ENCODE measurements around the gene SLC16A9. TPM values are rescaled to one million over a fixed set of nuclear protein-coding genes. Genes with fewer than 3 reads are reported as not detected.
"Not testable (repeated sequence)": the region's sequence is repeated elsewhere in the genome, so short reads cannot be mapped to it uniquely, and the experiment has no call there.

The SLC16A9 gene
- total RNA-seq, 4 donors from 2014 or later = 0.33 to 0.86 (median 0.45) TPM; not detected in 1

- peaks cover 0 to 4% (median 0%) of the 10 kb centered on the region in 4 donors for H3K9me3 ChIP-seq
- intact Hi-C loops (cut with DNase I) = no loop called here
These were observed 39.4 kb downstream of the SLC16A9 start for GRCh38 chr10:59670269-59670668.

GRCh38 chr10:59668096-59668495 lies 41.6 kb downstream of the SLC16A9 start:
- Histone ChIP-seq H3K27me3 (no peaks in the 10 kb centered on the region), H3K36me3 (no peaks in the 10 kb centered on the region), H3K4me1 (no peaks in the 10 kb centered on the region), H3K9me3 (peaks cover 0 to 4% (median 0%) of the 10 kb centered on the region in 4 donors), H3K27ac (replicated peaks in 1 of 4) (no peak overlapping the region), H3K4me3 (no peak overlapping the region)
- intact Hi-C loops (cut with DNase I) = no loop called here
- DNase-seq (ENCODE audit: extremely low spot score) = no peak
- TF ChIP-seq CTCF (IDR thresholded peaks at IDR 0.05) (no peak), POLR2AphosphoS5 (IDR thresholded peaks at IDR 0.05) (no peak), EP300 (IDR thresholded peaks at IDR 0.05) (no peak), POLR2A (IDR thresholded peaks at IDR 0.05; ENCODE audit: low read depth) (no peak)
- 69% methylated on average over 4 of the region's 4 CpGs for WGBS

More at GRCh38 chr10:59670269-59670668, 39.4 kb downstream of the SLC16A9 start:
- 86% methylated on average over 1 of the region's 1 CpG for WGBS
- Histone ChIP-seq H3K27ac (replicated peaks in 1 of 4) (no peak overlapping the region), H3K4me3 (no peak overlapping the region), H3K27me3 (no peaks in the 10 kb centered on the region), H3K36me3 (no peaks in the 10 kb centered on the region), H3K4me1 (no peaks in the 10 kb centered on the region)
- TF ChIP-seq POLR2A (IDR thresholded peaks at IDR 0.05; ENCODE audit: low read depth) = no peak
- TF ChIP-seq EP300 (IDR thresholded peaks at IDR 0.05) = no peak
- TF ChIP-seq CTCF (IDR thresholded peaks at IDR 0.05) = no peak
- no peak for TF ChIP-seq POLR2AphosphoS5 (IDR thresholded peaks at IDR 0.05)
- no peak for DNase-seq (ENCODE audit: extremely low spot score)

GRCh38 chr10:59666310-59666709 lies 43.3 kb downstream of the SLC16A9 start:
- TF ChIP-seq EP300 (IDR thresholded peaks at IDR 0.05) (no peak), CTCF (IDR thresholded peaks at IDR 0.05) (no peak), POLR2A (IDR thresholded peaks at IDR 0.05; ENCODE audit: low read depth) (no peak)
- H3K9me3 ChIP-seq = peaks cover 0 to 4% (median 0%) of the 10 kb centered on the region in 4 donors
- no peak for DNase-seq (ENCODE audit: extremely low spot score)
- H3K4me3 ChIP-seq = no peak overlapping the region
- no peaks in the 10 kb centered on the region for H3K27me3 ChIP-seq
- no peaks in the 10 kb centered on the region for H3K36me3 ChIP-seq
- no peak overlapping the region for H3K27ac ChIP-seq (replicated peaks in 1 of 4)
- H3K4me1 ChIP-seq = no peaks in the 10 kb centered on the region
- intact Hi-C loops (cut with DNase I) = no loop called here

- H3K4me1 ChIP-seq; DNase-seq (ENCODE audit: extremely low spot score); H3K9me3 ChIP-seq; H3K27me3 ChIP-seq; H3K27ac ChIP-seq (replicated peaks in 1 of 4); H3K36me3 ChIP-seq; H3K4me3 ChIP-seq; intact Hi-C loops (cut with DNase I): not testable (repeated sequence)
- 92% methylated on average over 7 of the region's 7 CpGs for WGBS
These were observed 46.4 kb downstream of the SLC16A9 start for GRCh38 chr10:59663213-59663612.

GRCh38 chr10:59657724-59658123 lies 51.9 kb downstream of the SLC16A9 start:
- 100% methylated on average over 1 of the region's 1 CpG for WGBS
- DNase-seq (ENCODE audit: extremely low spot score) = no peak
- no peaks in the 10 kb centered on the region for H3K27me3 ChIP-seq
- H3K27ac ChIP-seq (replicated peaks in 1 of 4) = no peak overlapping the region
- no peaks in the 10 kb centered on the region for H3K36me3 ChIP-seq
- no peak overlapping the region for H3K4me3 ChIP-seq
- intact Hi-C loops (cut with DNase I) = no loop called here
- H3K4me1 ChIP-seq = no peaks in the 10 kb centered on the region
- TF ChIP-seq EP300 (IDR thresholded peaks at IDR 0.05) (no peak), POLR2A (IDR thresholded peaks at IDR 0.05; ENCODE audit: low read depth) (no peak)
- peaks cover 0 to 4% (median 0%) of the 10 kb centered on the region in 4 donors for H3K9me3 ChIP-seq

GRCh38 chr10:59655309-59655708 lies 54.3 kb downstream of the SLC16A9 start:
- no peaks in the 10 kb centered on the region for H3K4me1 ChIP-seq
- H3K4me3 ChIP-seq = no peak overlapping the region
- WGBS = 73% methylated on average over 1 of the region's 1 CpG
- H3K36me3 ChIP-seq = no peaks in the 10 kb centered on the region
- no peaks in the 10 kb centered on the region for H3K27me3 ChIP-seq
- intact Hi-C loops (cut with DNase I) = no loop called here
- H3K9me3 ChIP-seq = peaks cover 0 to 2% (median 0%) of the 10 kb centered on the region in 4 donors
- H3K27ac ChIP-seq (replicated peaks in 1 of 4) = no peak overlapping the region
- no peak for DNase-seq (ENCODE audit: extremely low spot score)
- no peak for TF ChIP-seq CTCF (IDR thresholded peaks at IDR 0.05)
- no peak for TF ChIP-seq EP300 (IDR thresholded peaks at IDR 0.05)
- no peak for TF ChIP-seq POLR2AphosphoS5 (IDR thresholded peaks at IDR 0.05)
- TF ChIP-seq POLR2A (IDR thresholded peaks at IDR 0.05; ENCODE audit: low read depth) = no peak

Measured in esophagus muscularis mucosa (tissue), 4 donors.